Spinal cord (tissue), 10 donors: Measurements from ENCODE around the gene LYZL6. TPM values are rescaled to one million over a fixed set of nuclear protein-coding genes. Genes with fewer than 3 reads are reported as not detected.

Experiments
- DNase-seq, 6 donors: peaks; one replicate each; pipeline versions ENCODE4 v3.0.0 to v3.0.0-alpha.2; 2013 to 2015; ENCODE audit warnings: low spot score in 6 of 6, low read depth in 4 of 6
- H3K27ac ChIP-seq: one replicate; pipeline ENCODE4 v1.5.1; 2013; ENCODE audit warnings: low read depth, low read length, control low read depth
- H3K27me3 ChIP-seq: one replicate; pipeline ENCODE4 v1.6.1; 2013; ENCODE audit warnings: low read length; ENCODE audit not compliant: control insufficient read depth, insufficient read depth
- H3K36me3 ChIP-seq: one replicate; pipeline ENCODE4 v1.6.1; 2013; ENCODE audit warnings: low read length; ENCODE audit not compliant: control insufficient read depth, insufficient read depth
- H3K4me1 ChIP-seq: one replicate; pipeline ENCODE4 v1.6.1; 2013; ENCODE audit warnings: low read length; ENCODE audit not compliant: control insufficient read depth, insufficient read depth
- H3K4me3 ChIP-seq: one replicate; pipeline ENCODE4 v1.5.1; 2013; ENCODE audit warnings: low read depth, low read length, control low read depth
- H3K9me3 ChIP-seq: one replicate; pipeline ENCODE4 v1.6.1; 2013; ENCODE audit warnings: low read length; ENCODE audit not compliant: control insufficient read depth, insufficient read depth
- WGBS: methylation state at CpG from one replicate; pipeline ENCODE4 v1.1.5; 2013; ENCODE audit warnings: missing lambda C conversion rate; ENCODE audit not compliant: insufficient coverage; 5-methylcytosine and 5-hydroxymethylcytosine counted together
- polyA plus RNA-seq, 2 donors: library from polyadenylated mRNA; unstranded; fragments of 120-200 nt; gene quantifications; one replicate each; pipeline ENCODE4 v1.2.1, GENCODE V29; 2013; ENCODE audit not compliant: insufficient read length in 2 of 2
- total RNA-seq, 2 donors: library from RNA; depleted of rRNA in 1 of 2; stranded (reverse); fragments of 120-200 nt in 1 of 2; fragments of >200 nt in 1 of 2; gene quantifications; one replicate each; pipeline versions ENCODE4 v1.2.3 to v1.2.4, GENCODE V29; 2013 to 2014
- donor health status: healthy.

LYZL6 gene
- total and polyA plus RNA-seq, 4 donors: not detected

DNA sequence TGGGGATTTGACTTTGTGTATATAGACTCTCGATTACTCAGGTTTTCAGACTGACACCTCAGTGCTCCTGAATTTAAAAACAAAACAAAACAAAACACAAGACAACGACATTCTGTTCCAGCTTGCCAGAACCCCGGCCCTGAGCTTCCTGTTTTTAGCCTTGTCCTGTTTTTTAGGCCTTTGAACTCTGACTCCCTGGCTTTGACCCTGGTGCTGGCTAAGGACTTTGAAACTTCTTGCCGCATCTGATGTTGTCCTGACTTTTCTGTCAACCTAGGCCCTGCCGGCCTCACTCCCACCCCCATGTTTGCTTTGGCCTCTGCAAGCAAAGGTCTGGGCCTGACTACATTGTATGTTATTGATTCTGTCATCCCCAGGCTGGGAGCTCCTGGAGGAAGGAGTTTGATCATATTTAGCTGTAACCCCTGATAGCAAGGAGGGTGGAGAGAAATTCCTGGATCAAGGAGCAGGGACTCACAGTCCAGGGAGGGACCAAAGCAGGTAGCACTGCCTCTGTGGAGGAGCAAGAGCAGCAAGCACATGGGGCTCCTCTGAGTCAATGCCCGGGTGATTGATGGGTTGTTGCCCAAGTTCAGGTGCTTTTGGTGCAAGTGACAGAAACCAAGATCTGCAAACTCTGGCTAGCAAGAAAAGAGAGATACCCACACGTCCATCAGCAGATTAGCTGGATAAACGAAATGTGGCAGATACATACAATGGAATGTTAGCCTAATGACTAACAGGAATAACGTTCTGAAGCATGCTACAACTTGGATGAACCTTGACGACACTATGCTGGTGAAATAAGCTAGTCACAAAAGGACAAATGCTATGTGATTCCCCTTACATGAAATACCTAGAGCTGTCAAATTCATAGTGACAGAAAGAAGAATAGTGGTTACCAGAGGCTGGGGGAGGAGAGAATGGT is 30.1 kb upstream of the LYZL6 start:
- no peak overlapping the region for H3K27ac ChIP-seq
- H3K9me3 ChIP-seq: no peaks in the 10 kb centered on the region
- no peaks in the 10 kb centered on the region for H3K4me1 ChIP-seq
- no peak overlapping the region for H3K4me3 ChIP-seq
- peak in 1 of 6 donors; percentile 7 for DNase-seq
- H3K27me3 ChIP-seq: no peaks in the 10 kb centered on the region
- WGBS: 79% methylated on average over 7 of the region's 10 CpGs
- H3K36me3 ChIP-seq: no peaks in the 10 kb centered on the region

DNA sequence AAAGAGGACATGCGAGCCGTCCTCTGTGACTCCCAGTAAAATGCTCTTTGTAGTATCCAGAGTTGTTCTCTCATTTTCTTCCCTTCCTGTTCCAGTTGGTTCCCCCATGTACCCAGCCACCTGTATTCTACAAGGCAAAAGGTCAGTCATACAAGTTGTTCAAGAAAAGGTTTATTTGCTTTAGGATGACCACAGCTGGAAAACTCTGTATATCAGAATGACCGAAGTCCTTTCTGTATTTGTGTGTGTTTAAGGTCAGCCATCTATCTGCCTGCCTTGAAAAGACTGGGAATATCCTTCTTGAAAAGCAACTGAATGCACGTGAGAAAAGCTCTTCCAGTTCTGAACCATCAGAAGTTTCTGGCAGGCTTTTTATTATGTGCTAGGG is 29.4 kb upstream of the LYZL6 start:
- no peak overlapping the region for H3K27ac ChIP-seq
- 55% methylated on average over 1 of the region's 4 CpGs for WGBS

DNA sequence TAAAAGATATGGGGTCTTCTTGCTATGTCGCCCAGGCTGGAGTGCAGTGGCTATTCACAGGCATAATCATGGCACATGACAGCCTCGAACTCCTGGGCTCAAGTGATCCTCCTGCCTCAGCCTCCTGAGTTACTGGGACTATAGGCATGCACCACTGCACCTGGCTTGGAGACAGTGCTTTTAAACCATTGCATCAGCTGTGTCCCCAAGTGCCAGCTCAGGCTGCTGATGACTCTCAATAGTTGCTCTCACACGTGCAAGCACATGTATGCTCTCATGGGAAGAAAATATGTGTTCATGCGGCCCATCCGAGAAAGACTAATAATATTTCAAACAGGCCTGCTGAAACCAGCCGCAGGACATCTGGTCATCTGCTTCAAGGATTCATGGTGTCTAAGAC is 29.0 kb upstream of the LYZL6 start:
- Histone ChIP-seq H3K4me1 (no peaks in the 10 kb centered on the region), H3K36me3 (no peaks in the 10 kb centered on the region), H3K4me3 (no peak overlapping the region), H3K27ac (no peak overlapping the region), H3K27me3 (no peaks in the 10 kb centered on the region), H3K9me3 (no peaks in the 10 kb centered on the region)
- 80% methylated on average over 6 of the region's 6 CpGs for WGBS
- DNase-seq: no peak

More for the DNA sequence above, 29.4 kb upstream of the LYZL6 start:
- Histone ChIP-seq H3K4me3 (no peak overlapping the region), H3K4me1 (no peaks in the 10 kb centered on the region), H3K36me3 (no peaks in the 10 kb centered on the region), H3K9me3 (no peaks in the 10 kb centered on the region), H3K27me3 (no peaks in the 10 kb centered on the region)
- DNase-seq: no peak

DNA sequence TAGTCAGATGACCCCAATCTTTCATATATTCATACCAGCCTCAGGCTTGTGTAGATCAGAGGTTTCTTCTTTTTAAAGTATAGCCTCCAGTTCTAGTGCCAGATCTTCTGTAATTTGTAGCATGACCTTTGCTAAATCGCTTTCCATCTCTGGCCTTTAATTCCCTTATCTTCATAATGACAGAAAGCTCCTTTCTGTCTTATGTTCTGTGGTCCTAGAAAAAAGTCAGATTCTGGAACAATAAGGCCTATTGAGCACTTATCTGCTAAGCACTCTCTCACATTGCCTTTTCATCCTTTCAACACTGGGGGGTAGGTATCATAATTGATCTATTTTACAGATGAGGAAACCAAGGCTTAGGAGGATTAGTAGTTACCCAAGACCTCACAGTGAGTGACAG is 28.6 kb upstream of the LYZL6 start:
- H3K9me3 ChIP-seq: no peaks in the 10 kb centered on the region
- WGBS: no CpG with 5 or more reads among the region's 1 CpG
- H3K4me1 ChIP-seq: no peaks in the 10 kb centered on the region
- H3K36me3 ChIP-seq: no peaks in the 10 kb centered on the region
- no peak overlapping the region for H3K27ac ChIP-seq
- H3K4me3 ChIP-seq: no peak overlapping the region
- no peak for DNase-seq
- no peaks in the 10 kb centered on the region for H3K27me3 ChIP-seq

DNA sequence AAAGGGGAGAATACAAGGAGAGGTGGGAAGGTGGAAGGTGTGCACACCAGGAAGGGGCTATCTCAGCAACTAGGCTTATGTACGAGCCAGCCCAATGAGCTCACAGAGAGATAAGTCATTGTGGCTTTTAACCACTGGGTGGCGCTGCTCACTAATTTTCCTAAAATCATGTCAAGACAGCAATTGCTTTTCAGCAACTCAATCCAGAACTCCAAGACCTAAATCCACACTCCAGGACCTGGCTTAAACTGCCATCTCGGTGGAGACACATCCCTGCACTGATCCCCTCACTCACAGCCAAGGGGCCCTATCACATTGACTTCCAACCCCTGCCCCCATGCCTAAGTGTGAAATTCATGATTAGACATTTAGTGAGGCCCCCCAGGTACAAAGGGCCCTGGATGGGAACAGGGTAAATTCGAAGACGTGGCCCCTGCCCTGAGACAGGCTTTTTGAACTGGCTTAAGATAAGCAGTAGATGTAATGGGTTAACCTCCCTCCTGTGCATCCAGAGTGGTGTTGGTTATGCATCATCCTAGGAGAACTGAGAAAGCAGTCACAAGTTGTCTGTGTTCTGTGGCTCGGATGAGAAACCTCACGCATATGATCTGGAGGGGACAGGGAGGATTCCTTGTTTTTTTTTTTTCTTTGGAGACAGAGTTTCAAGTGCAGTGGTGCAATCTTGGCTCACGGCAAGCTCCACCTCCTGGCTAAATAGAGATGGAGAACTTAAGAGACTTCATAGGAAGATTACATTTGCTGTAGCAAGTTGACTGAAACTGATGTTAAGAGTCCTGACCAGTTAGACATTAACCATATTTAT is 26.3 kb upstream of the LYZL6 start:
- DNase-seq: peak; percentile 74 to 97 (median 84)
- H3K27ac ChIP-seq: no peak overlapping the region
- no peaks in the 10 kb centered on the region for H3K36me3 ChIP-seq
- H3K4me1 ChIP-seq: no peaks in the 10 kb centered on the region
- no peaks in the 10 kb centered on the region for H3K9me3 ChIP-seq
- no peak overlapping the region for H3K4me3 ChIP-seq
- WGBS: 49% methylated on average over 7 of the region's 8 CpGs
- no peaks in the 10 kb centered on the region for H3K27me3 ChIP-seq

DNA sequence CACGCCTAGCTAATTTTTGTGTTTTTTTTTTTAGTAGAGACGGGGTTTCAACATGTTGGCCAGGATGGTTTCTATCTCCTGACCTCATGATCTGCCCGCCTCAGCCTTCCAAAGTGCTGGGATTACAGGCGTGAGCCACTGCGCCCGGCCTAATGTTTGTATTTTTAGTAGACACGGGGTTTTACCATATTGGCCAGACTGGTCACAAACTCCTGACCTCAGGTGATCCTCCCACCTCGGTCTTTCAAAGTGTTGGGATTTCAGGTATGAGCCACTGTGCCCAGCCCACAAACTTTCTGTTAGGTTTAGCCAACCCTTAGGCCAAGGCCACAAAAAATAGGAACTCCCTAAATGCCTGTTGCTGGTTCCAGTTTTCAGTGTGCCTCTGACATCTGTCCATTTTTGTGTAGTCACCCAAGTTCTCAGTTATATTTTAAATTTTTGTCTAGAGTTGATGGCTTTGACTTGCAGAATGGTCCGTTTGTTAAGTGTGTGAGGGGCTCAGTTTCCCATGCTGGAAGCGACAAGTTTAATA is 25.1 kb upstream of the LYZL6 start:
- Histone ChIP-seq H3K27ac (no peak overlapping the region), H3K4me3 (no peak overlapping the region), H3K9me3 (no peaks in the 10 kb centered on the region), H3K27me3 (no peaks in the 10 kb centered on the region), H3K36me3 (no peaks in the 10 kb centered on the region), H3K4me1 (no peaks in the 10 kb centered on the region)
- no peak for DNase-seq
- WGBS: 86% methylated on average over 7 of the region's 10 CpGs

DNA sequence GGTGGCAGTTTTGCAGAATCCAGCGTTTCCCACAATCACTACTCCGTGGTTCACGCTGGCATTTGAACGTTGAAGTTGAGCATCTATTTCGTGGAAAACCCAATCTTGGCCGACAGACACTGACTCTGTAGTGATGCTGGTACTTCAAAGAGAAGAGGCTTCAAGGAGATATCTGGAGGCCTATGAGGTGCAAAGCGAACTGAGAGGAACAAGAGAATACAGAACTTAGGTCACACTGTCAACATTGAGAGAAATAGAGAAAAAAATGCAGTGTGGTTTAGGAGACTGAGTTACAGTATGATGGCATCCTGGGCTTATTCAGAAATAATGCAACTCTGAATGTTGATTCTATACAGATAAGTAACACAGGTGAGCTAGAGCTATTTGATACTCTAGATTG is 21.8 kb upstream of the LYZL6 start:
- no peak overlapping the region for H3K27ac ChIP-seq
- no peaks in the 10 kb centered on the region for H3K9me3 ChIP-seq
- DNase-seq: no peak
- H3K27me3 ChIP-seq: no peaks in the 10 kb centered on the region
- no peaks in the 10 kb centered on the region for H3K36me3 ChIP-seq
- H3K4me1 ChIP-seq: no peaks in the 10 kb centered on the region
- 94% methylated on average over 7 of the region's 7 CpGs for WGBS
- H3K4me3 ChIP-seq: no peak overlapping the region

DNA sequence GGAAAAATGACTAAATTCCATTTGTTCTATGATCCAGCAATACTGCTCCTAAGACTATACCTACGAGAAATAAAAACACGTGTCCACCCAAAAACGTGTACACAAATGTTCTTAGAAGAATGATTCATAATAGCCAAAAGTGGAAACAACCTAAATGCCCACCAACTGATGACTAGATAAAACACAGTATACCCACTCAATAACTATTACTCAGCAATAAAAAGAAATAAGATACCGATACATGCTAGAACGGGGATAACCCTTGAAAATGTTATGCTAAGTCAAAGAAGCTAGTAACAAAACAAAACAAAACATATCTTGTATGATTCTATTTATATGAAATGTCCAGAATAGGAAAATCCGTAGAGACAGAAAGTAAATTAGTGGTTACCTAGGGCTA is 20.1 kb upstream of the LYZL6 start:
- H3K27ac ChIP-seq: no peak overlapping the region
- H3K4me3 ChIP-seq: no peak overlapping the region
- no peaks in the 10 kb centered on the region for H3K9me3 ChIP-seq
- no peaks in the 10 kb centered on the region for H3K27me3 ChIP-seq
- DNase-seq: no peak
- no peaks in the 10 kb centered on the region for H3K36me3 ChIP-seq
- H3K4me1 ChIP-seq: no peaks in the 10 kb centered on the region
- WGBS: no CpG with 5 or more reads among the region's 6 CpGs

DNA sequence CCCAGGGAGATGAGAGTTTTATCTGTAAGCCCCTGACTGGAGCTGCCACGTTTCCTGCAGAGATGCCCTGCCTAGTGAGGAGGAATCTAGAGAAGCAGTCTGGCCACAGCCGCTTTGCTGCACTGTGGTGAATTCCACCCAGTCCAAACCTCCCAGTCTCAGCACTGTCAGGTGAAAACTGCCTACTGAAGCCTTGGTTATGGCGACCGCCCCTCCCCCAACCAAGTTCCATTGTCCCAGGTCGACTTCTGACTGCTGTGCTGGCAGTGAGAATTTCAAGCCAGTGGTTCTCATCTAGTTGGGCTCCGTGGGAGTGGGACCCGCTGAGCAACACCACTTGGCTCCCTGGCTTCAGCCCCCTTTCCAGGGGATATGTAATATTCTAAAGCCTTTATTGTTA is 10.2 kb upstream of the LYZL6 start:
- no peak for DNase-seq
- Histone ChIP-seq H3K9me3 (no peaks in the 10 kb centered on the region), H3K27ac (no peak overlapping the region), H3K36me3 (no peaks in the 10 kb centered on the region), H3K27me3 (no peaks in the 10 kb centered on the region), H3K4me3 (no peak overlapping the region), H3K4me1 (no peaks in the 10 kb centered on the region)
- 48% methylated on average over 4 of the region's 7 CpGs for WGBS
